Activated T-helper 2 cell treated with anti-CD3 and anti-CD28 coated beads, Interferon-gamma antibody, Interleukin-2, Interleukin-4, amounts not matched to agents 10 μg/mL and 5 μg/mL and 100 μg/mL, durations not matched to agents 14 hours and 24 hours and 36 hours (primary cell): Measurements from ENCODE around the gene ILKAP. TPM values are rescaled to one million over a fixed set of nuclear protein-coding genes. Genes with fewer than 3 reads are reported as not detected.

Experiments used
- DNase-seq: peaks from one replicate; pipeline ENCODE4 v3.0.0; 2021; ENCODE audit warnings: low spot score
- H3K27ac Mint-ChIP-seq: one replicate; pipeline ENCODE4 v1.8.0; 2021; ENCODE audit warnings: mixed read lengths
- H3K27me3 Mint-ChIP-seq: one replicate; pipeline ENCODE4 v1.8.0; 2021; ENCODE audit warnings: low read depth, mixed read lengths
- H3K36me3 Mint-ChIP-seq: one replicate; pipeline ENCODE4 v1.8.0; 2021; ENCODE audit warnings: low read depth, mixed read lengths
- H3K4me1 Mint-ChIP-seq: one replicate; pipeline ENCODE4 v1.8.0; 2021; ENCODE audit warnings: low read depth, mixed read lengths
- H3K4me3 Mint-ChIP-seq: one replicate; pipeline ENCODE4 v1.8.0; 2021; ENCODE audit warnings: low read depth, mild to moderate bottlenecking, moderate library complexity, mixed read lengths
- H3K9me3 Mint-ChIP-seq: one replicate; pipeline ENCODE4 v1.8.0; 2021; ENCODE audit warnings: mixed read lengths
- intact Hi-C: fragments of 100-400 bp; cut with micrococcal nuclease; formaldehyde crosslinking; loops from one replicate; pipeline ENCODE4 v1.15.1; 2023
- total RNA-seq: library from RNA; stranded (reverse); gene quantifications from 2 replicates; pipeline ENCODE4 v1.2.3, GENCODE V29; 2022

The ILKAP gene
- total RNA-seq, 1 donor from 2014 or later = 67.1 TPM

DNA sequence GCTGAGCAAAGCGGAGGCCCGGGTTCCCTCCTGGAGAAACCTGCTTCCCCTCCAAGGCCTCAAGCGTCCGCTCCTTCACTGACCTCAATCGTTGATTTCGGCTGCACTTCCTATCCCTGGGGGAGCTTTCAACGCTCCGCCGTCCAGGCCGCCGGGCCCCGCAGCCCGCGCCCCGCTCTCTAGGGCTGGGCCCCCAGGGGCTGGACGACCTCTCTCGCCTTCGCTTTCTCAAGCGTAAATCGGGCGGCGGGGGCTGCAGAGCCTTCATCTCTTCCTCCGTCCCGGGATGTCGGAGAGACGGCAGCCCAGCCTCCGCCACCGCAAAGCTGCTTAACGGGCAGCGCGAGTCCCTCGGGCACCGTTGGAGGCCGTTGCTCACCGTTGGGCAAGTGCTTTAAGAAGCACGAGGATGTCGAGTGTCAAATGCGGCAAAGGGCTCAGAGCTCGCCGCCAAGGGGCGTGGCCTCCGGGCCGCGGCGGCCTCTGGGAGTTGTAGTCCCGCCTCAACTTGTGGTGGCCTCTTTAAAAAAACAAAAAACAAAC lies 27.8 kb upstream of the ILKAP start:
- H3K9me3 Mint-ChIP-seq = peaks cover 5% of the 10 kb centered on the region
- peaks cover 4% of the 10 kb centered on the region for H3K36me3 Mint-ChIP-seq
- peaks cover 45% of the 10 kb centered on the region for H3K27me3 Mint-ChIP-seq
- peak overlapping the region; percentile 79 for H3K4me3 Mint-ChIP-seq
- H3K27ac Mint-ChIP-seq = no peak overlapping the region
- intact Hi-C loops = loop anchor here (1.0 kb wide), 1 partner anchor 9 kb away; the partner anchor contains the start of gene HES6
- peak; percentile 72 for DNase-seq
- H3K4me1 Mint-ChIP-seq = peaks cover 11% of the 10 kb centered on the region

DNA sequence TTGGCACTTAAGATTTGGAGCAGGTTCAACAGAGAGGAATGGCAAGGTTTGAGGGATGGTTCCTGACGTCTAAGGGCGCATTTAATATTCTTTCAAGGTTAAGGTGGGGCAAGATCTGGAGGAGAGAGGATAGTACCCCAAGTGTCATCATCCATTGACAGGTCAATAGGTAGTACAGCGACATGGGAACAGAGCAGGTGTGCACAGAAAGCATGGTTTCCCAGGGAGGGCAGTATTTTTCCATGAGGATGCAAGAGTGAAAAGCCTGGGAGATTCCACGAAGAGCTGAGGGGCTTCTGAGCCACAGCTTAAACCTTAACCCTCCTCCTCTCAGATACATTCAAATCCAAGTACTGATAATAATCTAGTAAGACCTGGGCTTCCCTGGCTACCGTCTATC lies 27.2 kb upstream of the ILKAP start:
- peaks cover 11% of the 10 kb centered on the region for H3K4me1 Mint-ChIP-seq

DNA sequence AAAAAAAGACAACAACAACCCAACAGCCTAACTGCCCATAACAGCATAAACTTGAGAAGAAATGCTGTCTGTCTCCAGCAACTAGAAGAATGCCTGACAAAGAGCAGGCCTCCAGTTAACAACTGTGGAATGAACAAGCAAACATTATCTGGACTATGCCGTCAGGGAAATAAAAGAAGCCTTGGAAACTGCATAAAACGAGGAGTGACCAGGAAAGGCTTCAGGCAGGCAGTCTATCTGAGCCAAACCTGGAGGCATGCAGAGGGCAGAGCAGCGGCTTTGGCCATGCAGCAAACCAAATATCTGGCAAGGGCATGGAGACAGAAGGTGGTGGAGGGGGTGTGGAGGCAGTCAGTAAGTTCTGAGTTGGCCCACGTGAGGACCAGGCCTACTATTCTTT lies 25.2 kb upstream of the ILKAP start:
- DNase-seq = no peak
- Mint-ChIP-seq H3K27ac (no peak overlapping the region), H3K4me3 (no peak overlapping the region), H3K9me3 (peaks cover 4% of the 10 kb centered on the region), H3K27me3 (peaks cover 27% of the 10 kb centered on the region), H3K36me3 (peaks cover 4% of the 10 kb centered on the region), H3K4me1 (peaks cover 11% of the 10 kb centered on the region)
- intact Hi-C loops = no loop called here

More for the DNA sequence above, 27.2 kb upstream of the ILKAP start:
- peaks cover 39% of the 10 kb centered on the region for H3K27me3 Mint-ChIP-seq
- DNase-seq = no peak
- peaks cover 5% of the 10 kb centered on the region for H3K9me3 Mint-ChIP-seq
- intact Hi-C loops = loop anchor here (1.0 kb wide), 1 partner anchor 10 kb away; the partner anchor contains the start of gene HES6
- H3K4me3 Mint-ChIP-seq = peak overlapping the region; percentile 63
- peaks cover 4% of the 10 kb centered on the region for H3K36me3 Mint-ChIP-seq
- no peak overlapping the region for H3K27ac Mint-ChIP-seq

DNA sequence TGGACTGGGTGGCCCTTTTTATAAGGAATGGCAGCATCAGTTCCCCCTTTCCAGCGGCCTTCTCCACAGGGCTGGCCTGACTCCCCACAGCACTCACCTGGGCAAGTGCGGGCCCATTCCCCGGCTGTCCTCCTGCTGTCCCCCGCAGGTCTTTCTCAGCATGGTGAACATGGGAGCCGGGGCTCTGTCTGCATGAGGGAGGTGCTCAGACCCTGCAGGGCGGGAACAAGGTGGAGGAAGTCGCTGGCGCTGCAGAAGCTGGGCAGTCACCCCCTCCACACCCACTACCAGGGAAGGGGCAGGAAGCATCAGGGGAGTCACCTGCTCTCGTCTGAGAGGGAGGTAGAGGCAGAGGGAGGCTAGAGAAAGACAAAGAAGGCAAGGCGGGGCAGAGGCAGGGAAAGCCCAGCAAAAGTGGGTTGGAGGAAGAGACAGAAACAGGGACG lies 24.1 kb upstream of the ILKAP start:
- no peak overlapping the region for H3K4me3 Mint-ChIP-seq
- intact Hi-C loops = no loop called here

DNA sequence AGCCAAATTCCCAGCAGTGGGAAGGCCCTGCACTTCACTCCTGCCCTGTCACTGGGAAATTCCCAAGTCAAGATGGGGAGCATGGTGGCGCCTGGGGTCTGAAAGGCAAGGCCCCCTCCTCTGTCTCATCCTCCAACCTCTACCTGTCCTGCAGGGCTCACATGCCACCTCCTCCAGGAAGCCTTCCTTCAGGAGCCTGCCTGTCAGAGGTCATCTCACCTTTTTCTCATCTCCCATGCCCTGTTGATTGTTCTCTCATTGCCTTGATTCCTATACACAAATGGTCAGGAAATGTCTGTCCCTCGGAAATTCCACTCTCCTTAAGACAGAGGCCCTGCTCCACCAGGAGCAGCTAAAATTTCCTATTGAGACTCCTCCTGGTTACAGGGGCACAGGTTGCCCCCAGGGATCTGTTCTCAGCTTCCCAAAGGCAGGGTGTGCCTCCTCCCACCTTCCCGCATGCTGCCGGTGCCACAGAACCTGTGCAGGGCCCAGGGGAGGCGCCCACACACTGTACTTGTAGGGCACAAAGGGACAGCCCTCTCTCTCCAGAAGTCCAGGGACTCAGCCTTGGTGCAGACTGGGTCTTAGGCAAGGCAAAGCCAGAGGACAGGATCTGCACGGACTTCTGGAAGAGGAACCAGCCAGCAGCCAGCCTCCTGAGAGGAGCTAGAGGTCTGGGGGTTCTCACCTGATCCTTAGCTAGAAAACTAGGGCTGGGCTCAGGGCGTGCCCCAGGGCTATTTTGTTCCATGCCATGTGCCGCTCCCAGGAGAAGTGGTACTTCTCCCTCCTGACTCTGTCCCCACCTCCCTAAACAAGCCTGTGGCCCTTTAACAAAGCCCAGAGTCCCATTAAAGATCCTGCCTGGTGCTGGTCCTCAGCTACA lies 23.4 kb upstream of the ILKAP start:
- Mint-ChIP-seq H3K9me3 (no peaks in the 10 kb centered on the region), H3K4me1 (peaks cover 11% of the 10 kb centered on the region)

More for the DNA sequence above, 24.1 kb upstream of the ILKAP start:
- H3K27ac Mint-ChIP-seq = no peak overlapping the region
- DNase-seq = no peak
- H3K27me3 Mint-ChIP-seq = peaks cover 22% of the 10 kb centered on the region
- peaks cover 4% of the 10 kb centered on the region for H3K36me3 Mint-ChIP-seq
- H3K4me1 Mint-ChIP-seq = peaks cover 11% of the 10 kb centered on the region
- H3K9me3 Mint-ChIP-seq = no peaks in the 10 kb centered on the region

DNA sequence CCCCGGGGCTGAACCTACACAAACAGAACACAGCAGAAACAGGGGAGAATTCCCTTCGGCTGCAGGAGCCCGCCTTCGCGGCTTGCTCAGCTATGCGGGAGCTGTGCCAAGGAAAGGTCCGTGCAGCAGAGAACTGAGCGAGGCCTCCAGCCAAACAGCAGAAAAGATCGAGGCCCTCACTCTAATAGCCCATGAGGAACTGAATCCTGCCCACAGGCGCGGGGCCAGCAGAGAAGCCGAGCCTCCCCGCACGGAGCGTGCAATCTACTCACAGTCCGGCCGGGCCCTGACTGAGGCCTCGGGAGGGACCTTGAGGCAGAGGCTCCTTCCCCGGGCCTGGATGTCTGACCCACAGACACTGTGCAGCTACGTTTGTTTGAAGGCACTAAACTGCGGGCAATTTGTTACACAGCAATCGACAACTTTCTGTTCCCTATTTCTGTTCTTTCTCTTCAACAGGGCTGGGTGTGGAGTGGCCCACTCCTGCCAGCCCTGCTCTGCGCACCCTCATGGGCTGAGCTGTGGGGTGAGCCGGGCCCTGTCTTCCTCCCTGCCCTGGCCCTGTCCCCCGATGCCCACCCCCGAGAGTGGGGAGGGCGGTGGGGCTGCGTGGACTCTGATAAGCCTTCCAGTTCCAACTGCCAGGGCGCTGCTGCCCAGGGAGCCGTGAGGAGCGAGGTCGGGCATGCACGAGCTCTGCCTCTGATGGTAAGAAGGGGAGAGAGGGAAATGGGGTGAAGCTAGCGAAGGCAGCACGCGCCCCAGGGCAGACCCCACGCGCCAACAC lies 22.6 kb upstream of the ILKAP start:
- intact Hi-C loops = no loop called here
- H3K4me3 Mint-ChIP-seq = no peak overlapping the region
- no peaks in the 10 kb centered on the region for H3K9me3 Mint-ChIP-seq
- H3K36me3 Mint-ChIP-seq = peaks cover 4% of the 10 kb centered on the region
- H3K27ac Mint-ChIP-seq = no peak overlapping the region
- peaks cover 14% of the 10 kb centered on the region for H3K27me3 Mint-ChIP-seq
- H3K4me1 Mint-ChIP-seq = peaks cover 7% of the 10 kb centered on the region
- no peak for DNase-seq

More for the DNA sequence above, 23.4 kb upstream of the ILKAP start:
- no peak overlapping the region for H3K27ac Mint-ChIP-seq
- H3K27me3 Mint-ChIP-seq = peaks cover 17% of the 10 kb centered on the region
- H3K36me3 Mint-ChIP-seq = peaks cover 4% of the 10 kb centered on the region
- H3K4me3 Mint-ChIP-seq = no peak overlapping the region
- intact Hi-C loops = no loop called here
- DNase-seq = no peak

DNA sequence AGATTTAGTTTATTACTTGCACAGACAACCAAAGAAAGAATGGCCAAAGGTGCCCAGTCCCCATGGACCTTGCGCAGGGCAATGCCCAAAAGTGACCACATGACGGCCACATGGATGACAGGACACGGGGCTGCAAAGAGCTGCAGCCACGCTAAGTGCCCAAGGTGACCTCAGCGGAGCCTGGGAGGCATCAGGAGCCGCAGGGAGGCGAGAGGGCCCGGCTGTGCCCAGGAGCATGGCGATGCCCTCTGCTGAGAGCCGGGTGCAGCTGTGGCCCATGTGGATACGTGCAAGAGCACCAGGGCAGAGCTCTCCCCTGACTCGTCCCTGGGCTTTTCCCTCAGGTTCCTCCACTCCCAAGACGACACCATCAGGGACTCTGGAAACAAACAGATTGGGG lies 21.6 kb upstream of the ILKAP start:
- intact Hi-C loops = no loop called here
- H3K9me3 Mint-ChIP-seq = no peaks in the 10 kb centered on the region
- H3K36me3 Mint-ChIP-seq = no peaks in the 10 kb centered on the region
- no peak for DNase-seq
- no peak overlapping the region for H3K27ac Mint-ChIP-seq
- H3K4me3 Mint-ChIP-seq = no peak overlapping the region
- H3K27me3 Mint-ChIP-seq = peaks cover 7% of the 10 kb centered on the region
- peaks cover 2% of the 10 kb centered on the region for H3K4me1 Mint-ChIP-seq

DNA sequence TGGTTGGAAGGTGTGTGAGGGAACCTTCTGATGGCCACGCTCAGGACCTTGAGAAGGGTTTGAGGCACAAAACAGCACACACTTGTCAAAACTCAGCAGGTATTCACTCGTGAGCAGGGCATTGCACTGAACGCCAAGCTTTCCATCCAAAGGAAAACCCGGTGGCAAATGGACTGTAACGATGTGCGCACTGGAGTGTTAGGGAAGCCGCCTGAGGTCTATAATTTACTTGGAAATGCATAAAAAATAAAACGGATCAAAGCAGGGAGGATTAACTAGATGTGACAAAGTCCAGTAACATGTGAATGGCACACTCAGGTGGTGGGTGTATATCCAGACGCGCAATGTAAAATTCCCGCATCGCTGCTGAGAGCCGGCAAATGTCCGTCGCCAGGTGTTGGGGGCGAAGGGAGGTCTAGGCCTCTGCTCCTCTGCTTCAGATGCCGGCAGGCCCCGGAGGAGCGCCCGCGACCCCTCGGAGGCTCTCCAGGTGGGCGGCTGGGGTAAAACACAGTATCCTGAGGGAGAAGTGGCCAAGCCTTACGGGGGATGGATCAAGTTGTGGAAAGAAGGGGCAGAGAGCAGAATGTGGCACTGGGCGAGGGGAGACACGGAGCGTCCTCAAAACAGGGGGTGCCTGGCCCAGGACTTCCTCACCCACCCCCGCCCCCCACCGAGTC lies 21.0 kb upstream of the ILKAP start:
- Mint-ChIP-seq H3K27me3 (peaks cover 4% of the 10 kb centered on the region), H3K27ac (no peak overlapping the region), H3K4me3 (no peak overlapping the region), H3K36me3 (no peaks in the 10 kb centered on the region), H3K9me3 (no peaks in the 10 kb centered on the region), H3K4me1 (no peaks in the 10 kb centered on the region)
- DNase-seq = no peak
- intact Hi-C loops = no loop called here

DNA sequence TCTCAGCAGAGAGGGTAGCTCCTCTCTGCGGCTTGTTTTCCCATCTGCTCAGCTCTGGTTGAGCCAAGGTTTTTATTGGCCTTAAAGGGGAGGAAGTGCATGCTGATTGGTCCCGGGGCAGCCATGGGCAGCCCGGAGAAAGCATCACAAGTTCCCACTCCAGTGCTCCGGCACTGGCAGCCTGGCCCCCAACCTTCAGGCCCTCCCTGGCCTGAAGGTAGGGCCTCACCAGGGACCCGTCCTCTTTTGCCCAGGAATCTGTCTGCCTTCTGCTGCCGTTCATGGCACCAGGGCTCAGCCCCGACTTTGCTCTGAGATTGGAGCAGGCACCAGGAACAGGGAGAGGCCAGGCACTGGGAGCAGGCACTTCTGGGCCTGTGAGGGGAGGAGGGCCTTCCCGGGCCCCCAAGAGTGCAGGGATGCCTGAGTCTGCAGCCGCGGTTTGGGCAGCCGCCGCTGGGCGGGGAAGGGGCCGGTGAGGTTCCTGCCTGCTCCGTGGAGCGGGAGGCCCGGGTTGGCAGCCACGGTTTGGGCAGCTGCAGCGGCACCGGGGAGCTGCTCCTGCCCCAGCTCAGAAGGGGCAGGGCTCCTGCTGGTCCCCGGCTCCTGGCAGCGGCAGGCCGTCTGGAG lies 17.5 kb upstream of the ILKAP start:
- Mint-ChIP-seq H3K27me3 (peaks cover 1% of the 10 kb centered on the region), H3K4me3 (no peak overlapping the region), H3K9me3 (no peaks in the 10 kb centered on the region), H3K27ac (no peak overlapping the region), H3K36me3 (no peaks in the 10 kb centered on the region), H3K4me1 (no peaks in the 10 kb centered on the region)
- intact Hi-C loops = no loop called here
- no peak for DNase-seq

DNA sequence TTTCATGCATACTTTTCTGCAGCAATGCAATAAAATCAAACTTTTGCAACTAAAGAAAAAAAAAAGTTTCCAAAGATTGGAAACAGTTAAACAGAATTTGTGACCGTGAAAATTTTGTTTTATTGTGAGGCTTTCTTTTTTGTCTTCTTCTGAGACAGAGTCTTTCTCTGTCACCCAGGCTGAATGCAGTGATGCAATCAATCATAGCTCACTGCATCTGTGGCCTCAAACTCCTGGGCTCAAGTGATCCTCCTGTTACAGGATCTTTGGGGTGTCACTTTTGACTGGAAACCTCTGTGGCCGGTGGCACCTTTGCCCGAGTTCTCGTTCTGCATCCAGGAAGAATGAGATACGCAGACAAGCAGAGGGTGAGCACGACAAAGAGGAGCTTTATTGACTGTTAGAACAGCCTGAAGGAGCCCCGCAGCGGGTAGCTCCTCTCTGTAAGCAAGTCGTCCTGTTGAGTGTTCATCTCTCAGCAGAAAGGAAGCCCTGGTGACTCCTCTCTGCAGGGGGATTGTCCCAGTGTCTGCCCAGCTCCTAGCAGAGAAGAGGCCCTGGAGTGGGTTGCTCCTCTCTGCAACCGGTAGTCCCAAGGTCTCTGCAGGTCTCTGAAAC lies 16.9 kb upstream of the ILKAP start:
- intact Hi-C loops = no loop called here
- DNase-seq = no peak
- Mint-ChIP-seq H3K4me1 (no peaks in the 10 kb centered on the region), H3K36me3 (no peaks in the 10 kb centered on the region), H3K9me3 (no peaks in the 10 kb centered on the region), H3K27me3 (peaks cover 2% of the 10 kb centered on the region), H3K27ac (no peak overlapping the region), H3K4me3 (no peak overlapping the region)

DNA sequence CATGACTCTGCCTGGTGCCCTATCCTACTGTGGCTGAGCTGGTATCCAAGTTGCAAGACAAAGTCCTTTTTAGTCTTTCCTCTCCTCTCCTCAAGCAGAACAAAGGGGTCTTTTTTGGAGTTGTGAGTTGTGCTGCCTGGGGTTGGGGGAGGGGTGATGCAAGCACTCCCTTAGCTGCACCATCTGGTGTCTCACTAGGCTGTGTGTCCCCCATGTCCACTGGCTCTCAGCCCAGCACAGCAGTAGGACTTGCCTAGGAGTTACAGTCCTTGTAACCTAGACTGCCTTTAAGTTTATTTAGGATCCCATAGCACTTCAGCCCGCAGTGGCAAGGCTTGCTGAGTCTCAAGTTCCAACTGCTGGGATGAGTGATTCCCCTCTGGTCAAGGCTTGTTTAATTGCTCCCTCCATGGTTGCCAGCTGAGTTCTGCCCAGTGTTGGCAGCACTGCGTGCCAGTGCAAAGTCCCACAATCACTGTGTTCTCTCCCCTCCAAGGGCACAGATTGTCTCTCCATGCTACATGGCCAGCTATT lies 13.2 kb upstream of the ILKAP start:
- intact Hi-C loops = no loop called here
- Mint-ChIP-seq H3K27me3 (peaks cover 26% of the 10 kb centered on the region), H3K27ac (no peak overlapping the region), H3K9me3 (no peaks in the 10 kb centered on the region), H3K4me1 (no peaks in the 10 kb centered on the region), H3K4me3 (no peak overlapping the region), H3K36me3 (no peaks in the 10 kb centered on the region)
- no peak for DNase-seq
